ENCODE results near the gene CDKN2B-AS1.

DNA sequence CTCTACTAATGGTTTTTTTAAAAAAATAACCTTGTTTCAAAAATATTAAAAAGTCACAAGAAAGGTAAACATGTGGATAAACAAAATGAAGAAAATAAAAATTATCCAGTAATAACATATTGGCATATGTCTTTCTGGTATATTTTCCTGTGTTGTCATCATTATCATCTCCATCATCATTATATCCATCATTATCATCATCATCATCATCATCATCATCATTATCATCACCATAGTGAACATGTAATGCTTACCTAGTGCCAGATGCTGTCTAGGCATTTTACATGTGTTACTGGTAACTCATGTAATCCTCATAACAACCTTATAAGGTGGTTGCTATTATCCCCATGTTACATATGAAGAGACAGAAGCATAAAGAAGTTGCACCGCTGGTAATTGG is 126.0 kb downstream of the CDKN2B-AS1 start:
- TF ChIP-seq, protein P1, sequence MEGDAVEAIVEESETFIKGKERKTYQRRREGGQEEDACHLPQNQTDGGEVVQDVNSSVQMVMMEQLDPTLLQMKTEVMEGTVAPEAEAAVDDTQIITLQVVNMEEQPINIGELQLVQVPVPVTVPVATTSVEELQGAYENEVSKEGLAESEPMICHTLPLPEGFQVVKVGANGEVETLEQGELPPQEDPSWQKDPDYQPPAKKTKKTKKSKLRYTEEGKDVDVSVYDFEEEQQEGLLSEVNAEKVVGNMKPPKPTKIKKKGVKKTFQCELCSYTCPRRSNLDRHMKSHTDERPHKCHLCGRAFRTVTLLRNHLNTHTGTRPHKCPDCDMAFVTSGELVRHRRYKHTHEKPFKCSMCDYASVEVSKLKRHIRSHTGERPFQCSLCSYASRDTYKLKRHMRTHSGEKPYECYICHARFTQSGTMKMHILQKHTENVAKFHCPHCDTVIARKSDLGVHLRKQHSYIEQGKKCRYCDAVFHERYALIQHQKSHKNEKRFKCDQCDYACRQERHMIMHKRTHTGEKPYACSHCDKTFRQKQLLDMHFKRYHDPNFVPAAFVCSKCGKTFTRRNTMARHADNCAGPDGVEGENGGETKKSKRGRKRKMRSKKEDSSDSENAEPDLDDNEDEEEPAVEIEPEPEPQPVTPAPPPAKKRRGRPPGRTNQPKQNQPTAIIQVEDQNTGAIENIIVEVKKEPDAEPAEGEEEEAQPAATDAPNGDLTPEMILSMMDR (IDR thresholded peaks at IDR 0.05; ENCODE audit: insufficient read depth, low read length, poor library complexity, severe bottlenecking) = no peak
- no peak for TF ChIP-seq EZH2phosphoT487 (conservative IDR thresholded peaks at IDR 0.05; ENCODE audit: low read length)

Data from SU-DHL-6 (cell line).